ENCODE measurements around the gene CDHR5. TPM values are rescaled to one million over a fixed set of nuclear protein-coding genes. Genes with fewer than 3 reads are reported as not detected.

CDHR5 gene
- total RNA-seq, 1 donor from 2014 or later, result 0.24 TPM

DNA sequence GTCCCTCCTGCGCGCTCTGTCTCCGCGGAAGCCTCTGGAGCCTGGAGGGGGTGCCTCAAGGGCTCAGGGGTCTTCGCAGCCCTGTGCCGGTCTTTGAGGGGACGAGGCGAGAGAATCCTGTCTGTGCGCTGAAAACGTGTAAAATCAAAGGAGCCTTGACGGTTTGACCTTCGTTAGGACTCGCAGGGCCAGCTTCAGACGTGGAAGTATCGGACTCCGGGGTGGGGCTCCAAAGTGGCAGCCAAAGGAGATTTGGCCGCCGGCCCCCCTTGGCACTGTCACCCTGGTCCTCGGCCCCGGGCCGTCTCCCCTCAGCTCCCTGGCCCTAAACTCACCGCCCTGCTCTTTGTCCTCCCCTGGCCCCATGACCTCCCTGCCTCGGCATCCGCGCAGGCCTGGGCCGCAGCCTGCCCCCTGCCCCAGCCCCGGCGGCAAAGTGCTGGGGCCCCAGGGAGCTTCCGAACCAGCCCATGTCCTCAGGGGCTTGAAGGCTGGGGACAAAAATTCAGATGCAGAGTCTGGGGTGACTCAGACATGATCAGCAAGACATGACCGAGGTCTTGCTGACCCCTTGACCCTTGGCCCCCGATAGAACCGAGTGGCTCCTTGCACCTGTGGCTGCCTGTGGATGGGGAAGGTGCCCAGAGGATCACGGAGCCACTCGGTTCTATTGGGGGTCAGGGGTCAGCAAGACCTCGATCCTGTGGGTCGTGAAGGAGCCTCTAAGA, 55.4 kb downstream of the CDHR5 start:
- no peak for DNase-seq (ENCODE audit: low spot score, unreplicated experiment)
- peaks cover 7% of the 10 kb centered on the region for H3K27me3 Mint-ChIP-seq
- no peak overlapping the region for H3K27ac Mint-ChIP-seq
- TF ChIP-seq, protein P1, sequence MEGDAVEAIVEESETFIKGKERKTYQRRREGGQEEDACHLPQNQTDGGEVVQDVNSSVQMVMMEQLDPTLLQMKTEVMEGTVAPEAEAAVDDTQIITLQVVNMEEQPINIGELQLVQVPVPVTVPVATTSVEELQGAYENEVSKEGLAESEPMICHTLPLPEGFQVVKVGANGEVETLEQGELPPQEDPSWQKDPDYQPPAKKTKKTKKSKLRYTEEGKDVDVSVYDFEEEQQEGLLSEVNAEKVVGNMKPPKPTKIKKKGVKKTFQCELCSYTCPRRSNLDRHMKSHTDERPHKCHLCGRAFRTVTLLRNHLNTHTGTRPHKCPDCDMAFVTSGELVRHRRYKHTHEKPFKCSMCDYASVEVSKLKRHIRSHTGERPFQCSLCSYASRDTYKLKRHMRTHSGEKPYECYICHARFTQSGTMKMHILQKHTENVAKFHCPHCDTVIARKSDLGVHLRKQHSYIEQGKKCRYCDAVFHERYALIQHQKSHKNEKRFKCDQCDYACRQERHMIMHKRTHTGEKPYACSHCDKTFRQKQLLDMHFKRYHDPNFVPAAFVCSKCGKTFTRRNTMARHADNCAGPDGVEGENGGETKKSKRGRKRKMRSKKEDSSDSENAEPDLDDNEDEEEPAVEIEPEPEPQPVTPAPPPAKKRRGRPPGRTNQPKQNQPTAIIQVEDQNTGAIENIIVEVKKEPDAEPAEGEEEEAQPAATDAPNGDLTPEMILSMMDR (IDR thresholded peaks at IDR 0.05; ENCODE audit: unreplicated experiment), result no peak
- peak overlapping the region; percentile 73 for H3K4me3 Mint-ChIP-seq (ENCODE audit: low read depth)
- H3K4me1 Mint-ChIP-seq (ENCODE audit: low read depth), result peaks cover 3% of the 10 kb centered on the region
- no peaks in the 10 kb centered on the region for H3K36me3 Mint-ChIP-seq (ENCODE audit: insufficient read depth)
- no peaks in the 10 kb centered on the region for H3K9me3 Mint-ChIP-seq (ENCODE audit: low read depth)

DNA sequence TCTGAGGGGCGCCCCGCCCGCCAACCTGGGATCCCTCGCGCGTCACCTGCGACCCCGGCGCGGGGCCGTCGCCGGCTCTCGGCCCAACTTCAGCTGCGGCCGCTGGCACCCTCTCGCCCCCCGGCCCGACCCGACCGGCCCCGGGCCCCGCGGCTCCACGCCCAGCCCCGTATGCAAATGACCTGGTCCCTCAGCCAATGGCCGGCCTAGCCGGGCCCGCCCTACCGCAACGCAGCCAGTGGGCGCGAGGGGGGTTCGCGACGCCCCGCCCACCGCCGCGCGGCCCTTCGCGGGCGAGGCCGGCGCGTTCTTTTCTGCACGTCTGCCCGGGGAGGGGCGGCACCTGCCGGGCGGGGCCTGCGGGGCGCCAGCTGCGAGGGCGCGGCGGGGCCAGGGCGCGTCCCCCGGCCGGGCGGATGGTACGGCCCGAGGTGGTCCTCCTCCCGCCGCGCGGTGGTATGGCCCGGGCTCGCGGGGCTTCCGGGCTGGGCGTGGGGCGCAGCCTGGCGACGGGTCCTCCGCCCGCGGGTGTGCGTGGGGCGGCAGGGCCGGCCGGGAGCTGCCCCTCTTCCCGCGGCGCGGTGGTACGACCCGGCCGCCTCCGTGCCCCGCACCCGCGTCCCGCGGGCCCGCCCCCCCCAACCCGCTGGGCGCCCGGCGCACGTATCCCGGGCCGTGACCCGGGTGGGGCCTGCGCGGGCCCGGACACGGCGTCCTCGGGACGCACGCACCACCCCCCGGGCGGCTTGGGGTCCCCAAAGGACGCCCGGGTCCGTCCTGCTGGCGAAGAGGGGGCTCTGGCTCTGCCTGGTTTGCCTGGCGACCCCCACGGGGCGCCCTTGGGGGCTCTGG, 56.2 kb downstream of the CDHR5 start:
- DNase-seq (ENCODE audit: low spot score, unreplicated experiment), result peak; percentile 97
- Mint-ChIP-seq H3K27me3 (peaks cover 3% of the 10 kb centered on the region), H3K4me1 (ENCODE audit: low read depth) (no peaks in the 10 kb centered on the region), H3K36me3 (ENCODE audit: insufficient read depth) (peaks cover 1% of the 10 kb centered on the region), H3K27ac (no peak overlapping the region), H3K4me3 (ENCODE audit: low read depth) (peak overlapping the region; percentile 73), H3K9me3 (ENCODE audit: low read depth) (no peaks in the 10 kb centered on the region)
- TF ChIP-seq, protein P1 (IDR thresholded peaks at IDR 0.05; ENCODE audit: unreplicated experiment), result no peak

DNA sequence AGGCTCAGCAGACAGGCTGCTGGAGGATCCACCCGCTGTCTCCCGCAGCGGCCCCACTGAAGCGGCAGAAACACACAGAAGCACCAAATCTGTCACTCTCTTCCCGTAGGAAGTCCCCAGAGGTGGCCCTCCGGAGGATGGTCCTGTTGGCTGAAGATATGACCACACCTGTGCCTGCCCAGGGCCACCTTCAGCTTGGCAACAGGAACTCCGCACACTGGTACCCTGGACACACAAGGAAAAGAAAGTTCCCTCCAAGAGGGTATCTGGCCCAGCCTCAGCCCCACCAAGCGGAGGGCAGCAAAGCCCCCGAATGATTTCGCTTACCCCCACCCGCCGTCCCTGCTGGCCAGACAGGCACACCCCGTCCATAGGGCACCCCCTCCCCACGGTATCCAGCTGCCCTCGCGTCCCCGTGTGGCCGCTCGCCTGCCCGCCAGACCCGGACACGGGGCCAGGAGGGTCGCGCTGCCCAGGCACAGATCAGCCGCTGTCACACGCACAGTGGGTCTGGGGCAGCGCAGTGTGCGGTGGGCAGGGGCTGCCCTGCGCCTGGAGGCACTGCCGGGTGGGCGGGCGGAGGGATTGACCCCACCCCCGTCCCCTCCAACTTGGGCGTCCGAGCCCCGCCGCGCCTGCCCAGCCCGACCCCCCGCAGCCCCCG, 57.0 kb downstream of the CDHR5 start:
- Mint-ChIP-seq H3K27me3 (no peaks in the 10 kb centered on the region), H3K4me3 (ENCODE audit: low read depth) (peak overlapping the region; percentile 77), H3K4me1 (ENCODE audit: low read depth) (no peaks in the 10 kb centered on the region), H3K27ac (peak overlapping the region; percentile 83), H3K36me3 (ENCODE audit: insufficient read depth) (peaks cover 3% of the 10 kb centered on the region), H3K9me3 (ENCODE audit: low read depth) (no peaks in the 10 kb centered on the region)
- TF ChIP-seq, protein P1 (IDR thresholded peaks at IDR 0.05; ENCODE audit: unreplicated experiment), result no peak
- DNase-seq (ENCODE audit: low spot score, unreplicated experiment), result no peak

DNA sequence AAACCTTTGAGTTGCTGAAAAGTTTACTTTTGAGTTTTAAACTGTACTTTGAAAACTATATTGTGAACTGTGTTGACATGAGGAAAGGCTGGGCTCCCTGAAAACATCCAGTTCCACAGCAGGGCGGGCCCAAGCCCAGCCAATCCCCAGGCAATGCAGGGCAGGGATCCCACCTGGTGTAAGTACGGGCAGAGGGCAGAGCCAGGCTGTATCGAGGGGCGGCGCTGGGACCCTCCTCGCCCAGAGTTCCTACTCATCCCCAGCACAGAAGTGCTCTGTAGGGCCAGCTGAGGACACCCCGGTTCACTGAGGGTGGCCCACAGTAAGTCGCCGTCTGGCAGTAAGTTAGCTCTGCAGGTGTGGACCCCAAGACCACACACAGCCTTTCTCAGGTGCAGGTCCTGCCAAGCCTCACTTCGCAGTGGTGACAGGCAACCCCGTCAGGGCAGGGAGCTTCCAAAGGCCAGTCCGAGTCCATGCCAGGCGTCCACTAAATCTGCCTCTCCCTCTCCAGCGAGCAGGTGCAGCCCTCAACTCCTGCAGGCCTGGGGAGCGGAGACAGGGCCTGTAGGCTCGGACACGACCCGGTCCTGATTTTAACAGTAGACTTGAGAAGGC, 57.6 kb downstream of the CDHR5 start:
- H3K27me3 Mint-ChIP-seq, result no peaks in the 10 kb centered on the region
- DNase-seq (ENCODE audit: low spot score, unreplicated experiment), result no peak
- H3K9me3 Mint-ChIP-seq (ENCODE audit: low read depth), result no peaks in the 10 kb centered on the region
- H3K4me3 Mint-ChIP-seq (ENCODE audit: low read depth), result peak overlapping the region; percentile 77
- no peak overlapping the region for H3K27ac Mint-ChIP-seq
- peaks cover 3% of the 10 kb centered on the region for H3K36me3 Mint-ChIP-seq (ENCODE audit: insufficient read depth)
- TF ChIP-seq, protein P1 (IDR thresholded peaks at IDR 0.05; ENCODE audit: unreplicated experiment), result no peak
- H3K4me1 Mint-ChIP-seq (ENCODE audit: low read depth), result no peaks in the 10 kb centered on the region

Small RNA genes lying within 50 kb of the gene (microRNA-seq; reads per million reads assigned to microRNA genes)
- gene MIR210 (ENCODE audit: borderline number of aligned reads, unreplicated experiment), result 437 reads per million, percentile 72 among the genes with 10 or more reads in this experiment

Other genes with a start within 250 kb of the CDHR5 start
- gene PKP3, start 230.7 kb downstream of the CDHR5 start, total RNA-seq, result 55.9 and 56.9 TPM in 2 replicates
- 111 and 117 TPM in 2 replicates for gene SIGIRR, start 210.0 kb downstream of the CDHR5 start, total RNA-seq
- gene ANO9, start 182.9 kb downstream of the CDHR5 start, total RNA-seq, result 31.0 and 34.6 TPM in 2 replicates
- gene PTDSS2, start 174.7 kb downstream of the CDHR5 start, total RNA-seq, result 48.2 and 50.4 TPM in 2 replicates
- gene RNH1, start 117.7 kb downstream of the CDHR5 start, total RNA-seq, result 49.4 and 52.6 TPM in 2 replicates
- gene HRAS, start 89.4 kb downstream of the CDHR5 start, total RNA-seq, result 53.4 and 61.6 TPM in 2 replicates
- 5.1 and 5.4 TPM in 2 replicates for gene LRRC56, start 87.4 kb downstream of the CDHR5 start, total RNA-seq
- gene LMNTD2, start 64.2 kb downstream of the CDHR5 start, total RNA-seq, result 15.6 and 19.3 TPM in 2 replicates
- gene RASSF7, start 64.0 kb downstream of the CDHR5 start, total RNA-seq, result 38.2 and 40.8 TPM in 2 replicates
- 44.4 and 44.9 TPM in 2 replicates for gene PHRF1, start 48.5 kb downstream of the CDHR5 start, total RNA-seq
- gene IRF7, start 9.0 kb downstream of the CDHR5 start, total RNA-seq, result 8.7 and 12.6 TPM in 2 replicates
- gene SCT, start 2.2 kb upstream of the CDHR5 start, total RNA-seq, result 2.9 and 3.8 TPM in 2 replicates
- gene DRD4, start 12.3 kb upstream of the CDHR5 start, total RNA-seq, result 1.1 and 2.7 TPM in 2 replicates
- 49.2 and 57.0 TPM in 2 replicates for gene DEAF1, start 70.3 kb upstream of the CDHR5 start, total RNA-seq
- gene TMEM80, start 70.9 kb upstream of the CDHR5 start, total RNA-seq, result 29.4 and 32.6 TPM in 2 replicates
- 100.0 and 111 TPM in 2 replicates for gene EPS8L2, start 81.3 kb upstream of the CDHR5 start, total RNA-seq
- gene TALDO1, start 122.5 kb upstream of the CDHR5 start, total RNA-seq, result 112 and 120 TPM in 2 replicates
- gene GATD1, start 152.5 kb upstream of the CDHR5 start, total RNA-seq, result 74.1 and 75.4 TPM in 2 replicates
- not detected in 2 replicates for gene CEND1, start 165.1 kb upstream of the CDHR5 start, total RNA-seq
- 40.5 and 48.9 TPM in 2 replicates for gene SLC25A22, start 173.3 kb upstream of the CDHR5 start, total RNA-seq
- 33.3 and 35.0 TPM in 2 replicates for gene PIDD1, start 180.3 kb upstream of the CDHR5 start, total RNA-seq
- gene RPLP2, start 185.0 kb upstream of the CDHR5 start, total RNA-seq, result 1,463 and 1,530 TPM in 2 replicates
- gene PNPLA2, start 194.0 kb upstream of the CDHR5 start, total RNA-seq, result 47.3 and 51.1 TPM in 2 replicates
- gene CRACR2B, start 203.0 kb upstream of the CDHR5 start, total RNA-seq, result 50.9 and 52.9 TPM in 2 replicates
- 154 and 160 TPM in 2 replicates for gene CD151, start 208.0 kb upstream of the CDHR5 start, total RNA-seq
- 89.6 and 97.9 TPM in 2 replicates for gene POLR2L, start 217.6 kb upstream of the CDHR5 start, total RNA-seq
- gene TSPAN4, start 217.9 kb upstream of the CDHR5 start, total RNA-seq, result 24.9 and 27.7 TPM in 2 replicates

Measured in progenitor cell of endocrine pancreas (in vitro differentiated cells).